GM23338 (cell line): ENCODE measurements around the gene FAM118B. TPM values are rescaled to one million over a fixed set of nuclear protein-coding genes. Genes with fewer than 3 reads are reported as not detected.

Source experiments
- ATAC-seq: fragments of 200-7000 bp; cut with Tn5 transposase; 3 replicates; pipeline ENCODE4 v1.9.1; 2020
- DNase-seq: peaks from one replicate; pipeline ENCODE4 v3.0.0-alpha.2; 2015; ENCODE audit warnings: low spot score
- H2AFZ ChIP-seq: fragments of 200-600 bp; sonication (generic); 2 replicates; pipeline ENCODE4 v1.8.0; 2016; ENCODE audit warnings: antibody characterized with exemption, mild to moderate bottlenecking, moderate library complexity
- H3F3A ChIP-seq: fragments of 200-600 bp; sonication (generic); replicated peaks from 2 replicates; pipeline ENCODE4 v1.8.0; 2017; ENCODE audit warnings: antibody characterized with exemption, mixed run types, low read depth
- H3K27ac ChIP-seq: fragments of 200-600 bp; sonication (generic); 2 replicates; pipeline ENCODE4 v1.6.1; 2016; ENCODE audit warnings: low read depth
- H3K27me3 ChIP-seq: fragments of 200-600 bp; sonication (generic); 2 replicates; pipeline ENCODE4 v1.8.0; 2016; ENCODE audit warnings: mild to moderate bottlenecking, mixed run types, moderate library complexity; ENCODE audit not compliant: insufficient read depth
- H3K36me3 ChIP-seq: fragments of 200-600 bp; sonication (generic); 2 replicates; pipeline ENCODE4 v1.8.0; 2016; ENCODE audit warnings: mild to moderate bottlenecking; ENCODE audit not compliant: insufficient read depth
- H3K4me1 ChIP-seq: fragments of 200-600 bp; sonication (generic); 2 replicates; pipeline ENCODE4 v1.8.0; 2016; ENCODE audit warnings: mild to moderate bottlenecking, moderate library complexity; ENCODE audit not compliant: insufficient read depth
- H3K4me2 ChIP-seq: fragments of 200-600 bp; sonication (generic); 2 replicates; pipeline ENCODE4 v1.7.1; 2017; ENCODE audit warnings: mixed run types
- H3K4me3 ChIP-seq: fragments of 200-600 bp; sonication (generic); 2 replicates; pipeline ENCODE4 v1.6.1; 2016; ENCODE audit warnings: mixed run types
- H3K79me2 ChIP-seq: fragments of 200-600 bp; sonication (generic); replicated peaks from 2 replicates; pipeline ENCODE4 v1.8.0; 2017; ENCODE audit warnings: mild to moderate bottlenecking; ENCODE audit not compliant: insufficient read depth
- H3K9me2 ChIP-seq: fragments of 200-600 bp; sonication (generic); 2 replicates; pipeline ENCODE4 v1.8.0; 2017; ENCODE audit not compliant: insufficient read depth
- H4K20me1 ChIP-seq: fragments of 200-600 bp; sonication (generic); replicated peaks from 2 replicates; pipeline ENCODE4 v1.8.0; 2017; ENCODE audit warnings: mild to moderate bottlenecking; ENCODE audit not compliant: insufficient read depth
- H3K27ac Mint-ChIP-seq: 2 replicates; pipeline ENCODE4 v1.8.0; 2020; ENCODE audit warnings: inconsistent platforms, mild to moderate bottlenecking, moderate library complexity, mixed read lengths
- H3K27me3 Mint-ChIP-seq: 3 replicates; pipeline ENCODE4 v1.8.0; 2022; ENCODE audit warnings: low read depth, mild to moderate bottlenecking, moderate library complexity, mixed read lengths, inconsistent platforms; ENCODE audit not compliant: insufficient read depth, poor library complexity
- H3K36me3 Mint-ChIP-seq: 3 replicates; pipeline ENCODE4 v1.8.0; 2021; ENCODE audit warnings: low read depth, mild to moderate bottlenecking, inconsistent platforms, moderate library complexity, mixed read lengths
- H3K4me1 Mint-ChIP-seq: 3 replicates; pipeline ENCODE4 v1.8.0; 2020; ENCODE audit warnings: mild to moderate bottlenecking, inconsistent platforms, mixed read lengths
- H3K4me3 Mint-ChIP-seq: 3 replicates; pipeline ENCODE4 v1.8.0; 2021; ENCODE audit warnings: moderate library complexity, mild to moderate bottlenecking, inconsistent platforms, mixed read lengths
- H3K9me3 Mint-ChIP-seq: 3 replicates; pipeline ENCODE4 v1.8.0; 2020; ENCODE audit warnings: moderate library complexity, mild to moderate bottlenecking, inconsistent platforms, mixed read lengths
- CREB1 ChIP-seq: fragments of 250-450 bp; sonication (Bioruptor Pico); IDR thresholded peaks from 2 replicates; pipeline ENCODE4 v1.5.0; 2020; ENCODE audit warnings: low read depth, mild to moderate bottlenecking, moderate library complexity
- CTCF ChIP-seq, 2 experiments: fragments of 200-600 bp in 1 of 2; sonication (generic) in 1 of 2; conservative IDR thresholded peaks; 2 replicates each; pipeline versions ENCODE4 v1.5.1 to v1.6.1; 2016 to 2017; ENCODE audit warnings: antibody characterized with exemption in 2 of 2, low read depth in 2 of 2, mild to moderate bottlenecking in 2 of 2, moderate library complexity in 1 of 2
- ETS1 ChIP-seq: IDR thresholded peaks from 2 replicates; pipeline ENCODE4 v1.6.1; 2016; ENCODE audit warnings: antibody characterized with exemption
- EZH2phosphoT487 ChIP-seq: fragments of 200-600 bp; sonication (generic); IDR thresholded peaks from one replicate; pipeline ENCODE4 v1.8.1; 2018; ENCODE audit warnings: antibody characterized with exemption; ENCODE audit not compliant: unreplicated experiment
- JUNB ChIP-seq: IDR thresholded peaks from one replicate; pipeline ENCODE4 v1.6.1; 2016; ENCODE audit warnings: antibody characterized with exemption; ENCODE audit not compliant: unreplicated experiment
- NANOG ChIP-seq: IDR thresholded peaks from 2 replicates; pipeline ENCODE4 v1.6.1; 2016; ENCODE audit warnings: antibody characterized with exemption, borderline replicate concordance
- POLR2AphosphoS5 ChIP-seq: IDR thresholded peaks from 2 replicates; pipeline ENCODE4 v1.6.1; 2016; ENCODE audit warnings: antibody characterized with exemption, low read depth
- STAT1 ChIP-seq: IDR thresholded peaks from one replicate; pipeline ENCODE4 v1.6.1; 2016; ENCODE audit warnings: antibody characterized with exemption; ENCODE audit not compliant: unreplicated experiment
- ZNF331 ChIP-seq: fragments of 250-450 bp; sonication (Bioruptor Pico); IDR thresholded peaks from 2 replicates; pipeline ENCODE4 v1.5.0; 2020; ENCODE audit warnings: low read depth, mild to moderate bottlenecking, moderate library complexity
- polyA plus RNA-seq: library from polyadenylated mRNA; unstranded; fragments of >200 nt; fragmentation: Nextera tagmentation; extraction: Ambion mirVana; gene quantifications from 2 replicates; pipeline ENCODE4 v1.2.1, GENCODE V29; 2016
- total RNA-seq: library from RNA; depleted of rRNA; stranded (reverse); fragments of >200 nt; shearing (Covaris generic); gene quantifications from 2 replicates; pipeline ENCODE4 v1.2.3, GENCODE V29; 2014
- TF ChIP-seq, protein P1 (sequence below): fragments of 250-450 bp; sonication (Bioruptor Pico); IDR thresholded peaks from 2 replicates; pipeline ENCODE4 v1.5.0; 2020; ENCODE audit warnings: mild to moderate bottlenecking, moderate library complexity

FAM118B gene
- total and polyA plus RNA-seq, 2 experiments from 2014 or later = 33.7 to 43.4 TPM

DNA sequence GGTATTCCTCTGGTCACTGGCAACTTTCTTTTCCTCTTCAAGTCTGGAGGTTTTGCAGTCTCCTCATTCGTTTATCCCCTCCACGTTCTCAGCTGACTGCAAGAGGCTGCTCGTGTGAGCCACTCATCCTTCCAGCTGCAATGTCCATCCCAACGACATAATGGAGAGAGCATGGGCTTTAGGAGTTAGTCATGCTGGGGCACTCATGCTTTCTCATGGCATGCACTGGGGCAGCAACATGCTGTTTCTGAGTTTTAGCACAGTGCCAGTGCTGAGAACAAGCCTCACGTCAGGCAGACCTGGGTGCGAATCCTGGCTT, 99.4 kb downstream of the FAM118B start:
- ATAC-seq = no peak
- H3K9me2 ChIP-seq = no peaks in the 10 kb centered on the region
- no peak for DNase-seq
- peaks cover 2% of the 10 kb centered on the region; the same call in 1 of the 3 replicates for H3K4me1 Mint-ChIP-seq
- H3K27ac Mint-ChIP-seq = no peak overlapping the region
- no peaks in the 10 kb centered on the region for H3K9me3 Mint-ChIP-seq
- no peaks in the 10 kb centered on the region for H3K4me1 ChIP-seq
- no peak for TF ChIP-seq EZH2phosphoT487
- TF ChIP-seq, protein P1, sequence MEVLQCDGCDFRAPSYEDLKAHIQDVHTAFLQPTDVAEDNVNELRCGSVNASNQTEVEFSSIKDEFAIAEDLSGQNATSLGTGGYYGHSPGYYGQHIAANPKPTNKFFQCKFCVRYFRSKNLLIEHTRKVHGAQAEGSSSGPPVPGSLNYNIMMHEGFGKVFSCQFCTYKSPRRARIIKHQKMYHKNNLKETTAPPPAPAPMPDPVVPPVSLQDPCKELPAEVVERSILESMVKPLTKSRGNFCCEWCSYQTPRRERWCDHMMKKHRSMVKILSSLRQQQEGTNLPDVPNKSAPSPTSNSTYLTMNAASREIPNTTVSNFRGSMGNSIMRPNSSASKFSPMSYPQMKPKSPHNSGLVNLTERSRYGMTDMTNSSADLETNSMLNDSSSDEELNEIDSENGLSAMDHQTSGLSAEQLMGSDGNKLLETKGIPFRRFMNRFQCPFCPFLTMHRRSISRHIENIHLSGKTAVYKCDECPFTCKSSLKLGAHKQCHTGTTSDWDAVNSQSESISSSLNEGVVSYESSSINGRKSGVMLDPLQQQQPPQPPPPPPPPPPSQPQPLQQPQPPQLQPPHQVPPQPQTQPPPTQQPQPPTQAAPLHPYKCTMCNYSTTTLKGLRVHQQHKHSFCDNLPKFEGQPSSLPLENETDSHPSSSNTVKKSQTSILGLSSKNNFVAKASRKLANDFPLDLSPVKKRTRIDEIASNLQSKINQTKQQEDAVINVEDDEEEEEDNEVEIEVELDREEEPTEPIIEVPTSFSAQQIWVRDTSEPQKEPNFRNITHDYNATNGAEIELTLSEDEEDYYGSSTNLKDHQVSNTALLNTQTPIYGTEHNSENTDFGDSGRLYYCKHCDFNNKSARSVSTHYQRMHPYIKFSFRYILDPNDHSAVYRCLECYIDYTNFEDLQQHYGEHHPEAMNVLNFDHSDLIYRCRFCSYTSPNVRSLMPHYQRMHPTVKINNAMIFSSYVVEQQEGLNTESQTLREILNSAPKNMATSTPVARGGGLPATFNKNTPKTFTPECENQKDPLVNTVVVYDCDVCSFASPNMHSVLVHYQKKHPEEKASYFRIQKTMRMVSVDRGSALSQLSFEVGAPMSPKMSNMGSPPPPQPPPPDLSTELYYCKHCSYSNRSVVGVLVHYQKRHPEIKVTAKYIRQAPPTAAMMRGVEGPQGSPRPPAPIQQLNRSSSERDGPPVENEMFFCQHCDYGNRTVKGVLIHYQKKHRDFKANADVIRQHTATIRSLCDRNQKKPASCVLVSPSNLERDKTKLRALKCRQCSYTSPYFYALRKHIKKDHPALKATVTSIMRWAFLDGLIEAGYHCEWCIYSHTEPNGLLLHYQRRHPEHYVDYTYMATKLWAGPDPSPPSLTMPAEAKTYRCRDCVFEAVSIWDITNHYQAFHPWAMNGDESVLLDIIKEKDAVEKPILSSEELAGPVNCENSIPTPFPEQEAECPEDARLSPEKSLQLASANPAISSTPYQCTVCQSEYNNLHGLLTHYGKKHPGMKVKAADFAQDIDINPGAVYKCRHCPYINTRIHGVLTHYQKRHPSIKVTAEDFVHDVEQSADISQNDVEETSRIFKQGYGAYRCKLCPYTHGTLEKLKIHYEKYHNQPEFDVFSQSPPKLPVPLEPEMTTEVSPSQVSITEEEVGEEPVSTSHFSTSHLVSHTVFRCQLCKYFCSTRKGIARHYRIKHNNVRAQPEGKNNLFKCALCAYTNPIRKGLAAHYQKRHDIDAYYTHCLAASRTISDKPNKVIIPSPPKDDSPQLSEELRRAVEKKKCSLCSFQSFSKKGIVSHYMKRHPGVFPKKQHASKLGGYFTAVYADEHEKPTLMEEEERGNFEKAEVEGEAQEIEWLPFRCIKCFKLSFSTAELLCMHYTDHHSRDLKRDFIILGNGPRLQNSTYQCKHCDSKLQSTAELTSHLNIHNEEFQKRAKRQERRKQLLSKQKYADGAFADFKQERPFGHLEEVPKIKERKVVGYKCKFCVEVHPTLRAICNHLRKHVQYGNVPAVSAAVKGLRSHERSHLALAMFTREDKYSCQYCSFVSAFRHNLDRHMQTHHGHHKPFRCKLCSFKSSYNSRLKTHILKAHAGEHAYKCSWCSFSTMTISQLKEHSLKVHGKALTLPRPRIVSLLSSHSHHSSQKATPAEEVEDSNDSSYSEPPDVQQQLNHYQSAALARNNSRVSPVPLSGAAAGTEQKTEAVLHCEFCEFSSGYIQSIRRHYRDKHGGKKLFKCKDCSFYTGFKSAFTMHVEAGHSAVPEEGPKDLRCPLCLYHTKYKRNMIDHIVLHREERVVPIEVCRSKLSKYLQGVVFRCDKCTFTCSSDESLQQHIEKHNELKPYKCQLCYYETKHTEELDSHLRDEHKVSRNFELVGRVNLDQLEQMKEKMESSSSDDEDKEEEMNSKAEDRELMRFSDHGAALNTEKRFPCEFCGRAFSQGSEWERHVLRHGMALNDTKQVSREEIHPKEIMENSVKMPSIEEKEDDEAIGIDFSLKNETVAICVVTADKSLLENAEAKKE = no peak
- peaks cover 23% of the 10 kb centered on the region for H3K36me3 Mint-ChIP-seq
- H3F3A ChIP-seq = no peaks in the 10 kb centered on the region
- no peaks in the 10 kb centered on the region for H3K27me3 ChIP-seq
- no peaks in the 10 kb centered on the region for H4K20me1 ChIP-seq
- H3K4me2 ChIP-seq = no peak overlapping the region
- no peaks in the 10 kb centered on the region for H3K36me3 ChIP-seq
- no peak overlapping the region for H3K27ac ChIP-seq
- H2AFZ ChIP-seq = no peak overlapping the region
- H3K4me3 ChIP-seq = no peak overlapping the region
- no peaks in the 10 kb centered on the region for H3K27me3 Mint-ChIP-seq
- no peaks in the 10 kb centered on the region for H3K79me2 ChIP-seq
- no peak overlapping the region for H3K4me3 Mint-ChIP-seq

GRCh38 chr11:126311401-126312291, 100.1 kb downstream of the FAM118B start:
- Mint-ChIP-seq H3K9me3 (no peaks in the 10 kb centered on the region), H3K27me3 (no peaks in the 10 kb centered on the region), H3K4me3 (no peak overlapping the region), H3K27ac (no peak overlapping the region), H3K36me3 (peaks cover 28% of the 10 kb centered on the region), H3K4me1 (peaks cover 2% of the 10 kb centered on the region; the same call in 1 of the 3 replicates)
- no peak overlapping the region for H2AFZ ChIP-seq
- no peaks in the 10 kb centered on the region for H3K27me3 ChIP-seq
- DNase-seq = no peak
- H3K36me3 ChIP-seq = no peaks in the 10 kb centered on the region
- H3K27ac ChIP-seq = no peak overlapping the region
- no peak for ATAC-seq
- no peaks in the 10 kb centered on the region for H3F3A ChIP-seq
- H4K20me1 ChIP-seq = no peaks in the 10 kb centered on the region
- H3K79me2 ChIP-seq = no peaks in the 10 kb centered on the region
- H3K4me3 ChIP-seq = no peak overlapping the region
- H3K4me1 ChIP-seq = no peaks in the 10 kb centered on the region
- H3K4me2 ChIP-seq = no peak overlapping the region
- no peaks in the 10 kb centered on the region for H3K9me2 ChIP-seq
- TF ChIP-seq CREB1 = no peak
- no peak for TF ChIP-seq ZNF331
- TF ChIP-seq NANOG = no peak
- TF ChIP-seq CTCF (conservative IDR thresholded peaks at IDR 0.05; ENCODE audit: low read depth in 2 of 2) = no peak
- TF ChIP-seq POLR2AphosphoS5 = no peak
- TF ChIP-seq ETS1 = no peak
- TF ChIP-seq JUNB = no peak
- TF ChIP-seq STAT1 = no peak
